ENCODE measurements around the gene AVL9.

The AVL9 gene

GRCh38 chr7:32559480-32559879 is 64.2 kb downstream of the AVL9 start:
- TF ChIP-seq GABPA (IDR thresholded peaks at IDR 0.05; ENCODE audit: low read depth) (no peak), SPI1 (IDR thresholded peaks at IDR 0.05; ENCODE audit: borderline replicate concordance, low read depth) (no peak), REST (IDR thresholded peaks at IDR 0.05; ENCODE audit: insufficient replicate concordance, low read depth) (no peak), CTCF (IDR thresholded peaks at IDR 0.05; ENCODE audit: insufficient read depth, low read length) (no peak), POLR2AphosphoS5 (IDR thresholded peaks at IDR 0.05; ENCODE audit: low read depth) (no peak)

GRCh38 chr7:32560075-32560474 is 64.8 kb downstream of the AVL9 start:
- TF ChIP-seq REST (IDR thresholded peaks at IDR 0.05; ENCODE audit: insufficient replicate concordance, low read depth) (no peak), GABPA (IDR thresholded peaks at IDR 0.05; ENCODE audit: low read depth) (no peak), POLR2AphosphoS5 (IDR thresholded peaks at IDR 0.05; ENCODE audit: low read depth) (no peak), CTCF (IDR thresholded peaks at IDR 0.05; ENCODE audit: insufficient read depth, low read length) (no peak), SPI1 (IDR thresholded peaks at IDR 0.05; ENCODE audit: borderline replicate concordance, low read depth) (no peak)
- Histone ChIP-seq H3K4me3 (replicated peaks; ENCODE audit: insufficient read depth, low read length) (no peak overlapping the region), H3K27ac (replicated peaks) (no peak overlapping the region), H3K27me3 (ENCODE audit: insufficient read depth, poor library complexity, severe bottlenecking) (no peaks in the 10 kb centered on the region)
- DNase-seq (ENCODE audit: low read depth in 1 of 2, low spot score in 1 of 2): no peak

More at GRCh38 chr7:32559480-32559879, 64.2 kb downstream of the AVL9 start:
- no peak for DNase-seq (ENCODE audit: low read depth in 1 of 2, low spot score in 1 of 2)
- Histone ChIP-seq H3K27me3 (ENCODE audit: insufficient read depth, poor library complexity, severe bottlenecking) (no peaks in the 10 kb centered on the region), H3K4me3 (replicated peaks; ENCODE audit: insufficient read depth, low read length) (no peak overlapping the region), H3K27ac (replicated peaks) (no peak overlapping the region)

- DNase-seq (ENCODE audit: low read depth in 1 of 2, low spot score in 1 of 2): no peak
- TF ChIP-seq REST (IDR thresholded peaks at IDR 0.05; ENCODE audit: insufficient replicate concordance, low read depth): no peak
- no peak for TF ChIP-seq CTCF (IDR thresholded peaks at IDR 0.05; ENCODE audit: insufficient read depth, low read length)
- TF ChIP-seq POLR2AphosphoS5 (IDR thresholded peaks at IDR 0.05; ENCODE audit: low read depth): no peak
- TF ChIP-seq GABPA (IDR thresholded peaks at IDR 0.05; ENCODE audit: low read depth): no peak
- no peak for TF ChIP-seq SPI1 (IDR thresholded peaks at IDR 0.05; ENCODE audit: borderline replicate concordance, low read depth)
- Histone ChIP-seq H3K4me3 (replicated peaks; ENCODE audit: insufficient read depth, low read length) (no peak overlapping the region), H3K27ac (replicated peaks) (no peak overlapping the region; the same call in 1 of the 2 replicates), H3K27me3 (ENCODE audit: insufficient read depth, poor library complexity, severe bottlenecking) (no peaks in the 10 kb centered on the region)
Measured at GRCh38 chr7:32561613-32562012, 66.3 kb downstream of the AVL9 start.
